IPS-18a (cell line): ENCODE measurements around the gene TCFL5.
A peak's percentile ranks its signal among the peaks of the same experiment; 100 is the strongest.

Source experiments
- H3K27ac ChIP-seq: one replicate; pipeline ENCODE4 v1.5.1; 2013; ENCODE audit warnings: low read length
- H3K27me3 ChIP-seq: one replicate; pipeline ENCODE4 v1.6.1; 2013; ENCODE audit warnings: mild to moderate bottlenecking, low read length; ENCODE audit not compliant: control insufficient read depth, insufficient read depth
- H3K36me3 ChIP-seq: one replicate; pipeline ENCODE4 v1.6.1; 2013; ENCODE audit warnings: low read depth, low read length; ENCODE audit not compliant: control insufficient read depth
- H3K4me1 ChIP-seq: one replicate; pipeline ENCODE4 v1.6.1; 2013; ENCODE audit warnings: low read depth, low read length; ENCODE audit not compliant: control insufficient read depth
- H3K4me3 ChIP-seq: one replicate; pipeline ENCODE4 v1.5.1; 2013; ENCODE audit warnings: low read length
- H3K9ac ChIP-seq: one replicate; pipeline ENCODE4 v1.6.1; 2013; ENCODE audit warnings: mild to moderate bottlenecking, low read length, moderate library complexity
- H3K9me3 ChIP-seq: one replicate; pipeline ENCODE4 v1.6.1; 2013; ENCODE audit warnings: low read depth, low read length; ENCODE audit not compliant: control insufficient read depth

Gene TCFL5

DNA sequence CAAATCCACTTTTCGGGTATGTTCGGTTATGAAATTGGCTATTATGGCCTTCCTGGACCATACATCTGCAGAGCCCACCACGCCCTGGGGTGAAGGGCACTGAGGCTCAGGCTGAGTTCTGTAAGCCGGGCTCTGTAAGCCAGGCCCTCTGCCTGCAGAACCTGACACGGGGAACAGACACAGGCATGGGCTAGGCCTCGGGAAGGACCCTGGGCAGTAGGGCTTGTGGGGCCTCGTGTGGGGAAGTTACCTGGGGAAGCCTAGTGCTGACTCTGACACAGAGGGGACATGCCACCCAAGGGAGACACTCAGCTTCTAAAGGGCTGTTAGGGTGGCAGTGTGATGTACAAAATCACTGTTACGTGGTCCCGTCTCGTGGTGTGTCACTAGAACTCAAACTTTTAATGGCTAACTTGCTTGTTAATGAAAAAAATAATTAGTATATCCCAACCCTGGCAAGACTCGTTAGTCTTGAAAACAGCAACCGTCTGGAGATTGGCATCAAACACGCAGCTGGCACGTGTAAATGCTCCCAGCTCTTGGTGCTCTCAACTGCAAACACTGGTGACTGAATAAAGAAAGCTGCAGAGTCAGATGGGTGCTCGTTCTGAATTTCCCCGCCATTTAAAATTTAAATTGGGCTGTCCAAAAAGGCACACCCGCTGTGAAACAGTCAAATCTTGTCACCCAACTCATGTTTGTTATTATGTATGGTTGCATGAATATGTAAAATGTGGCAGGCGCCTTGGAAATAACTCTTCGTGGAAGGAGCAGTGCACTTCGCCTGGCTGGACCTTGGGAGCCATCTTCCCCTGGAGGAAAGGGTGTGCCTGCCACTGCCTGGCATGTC lies 23.6 kb upstream of the TCFL5 start:
- Histone ChIP-seq H3K9ac (no peak overlapping the region), H3K9me3 (no peaks in the 10 kb centered on the region), H3K4me1 (peaks cover 10% of the 10 kb centered on the region), H3K4me3 (no peak overlapping the region), H3K27ac (no peak overlapping the region), H3K27me3 (no peaks in the 10 kb centered on the region), H3K36me3 (peaks cover 36% of the 10 kb centered on the region)

DNA sequence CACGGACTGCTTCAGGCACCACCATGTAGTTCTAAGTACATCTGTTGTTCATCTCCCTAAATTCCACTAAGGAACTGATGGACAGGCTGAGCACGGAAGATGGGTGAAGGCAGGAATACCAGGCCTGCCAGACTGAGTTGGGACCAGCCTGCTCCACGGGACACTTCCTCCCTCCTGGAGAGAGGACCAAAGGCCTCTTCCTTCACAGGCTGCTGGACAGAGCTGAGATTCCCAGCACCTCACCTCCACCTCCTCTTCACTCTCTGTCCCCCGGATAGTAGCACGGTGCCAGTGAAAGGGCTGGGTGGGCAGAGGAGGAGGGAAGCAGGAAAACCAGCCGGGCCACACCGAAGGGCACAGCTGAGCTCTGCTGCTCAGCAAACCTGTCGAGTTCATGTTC lies 22.9 kb upstream of the TCFL5 start:
- Histone ChIP-seq H3K27me3 (no peaks in the 10 kb centered on the region), H3K9ac (no peak overlapping the region), H3K4me3 (no peak overlapping the region), H3K36me3 (peaks cover 29% of the 10 kb centered on the region), H3K4me1 (peaks cover 10% of the 10 kb centered on the region), H3K9me3 (no peaks in the 10 kb centered on the region), H3K27ac (no peak overlapping the region)

DNA sequence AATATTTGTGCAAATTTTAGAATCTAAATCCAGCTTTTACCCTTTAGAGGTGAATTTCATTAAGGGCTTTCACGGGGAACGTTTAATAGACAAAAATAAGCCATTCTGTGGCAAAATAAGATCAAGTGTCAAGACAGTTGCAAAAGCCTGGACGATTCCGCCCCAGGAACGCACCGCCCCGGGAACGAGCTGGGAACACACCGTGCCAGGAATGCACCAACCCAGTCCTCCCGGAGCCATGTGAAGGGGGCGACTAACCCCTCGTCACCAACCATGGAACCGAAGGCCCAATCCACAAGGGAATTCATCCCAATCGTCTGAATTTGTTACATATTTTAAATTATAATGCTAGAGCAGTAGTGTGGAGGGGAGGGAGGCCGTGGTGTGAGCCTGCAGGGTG lies 20.8 kb upstream of the TCFL5 start:
- H3K27me3 ChIP-seq: peaks cover 10% of the 10 kb centered on the region
- no peaks in the 10 kb centered on the region for H3K9me3 ChIP-seq
- H3K36me3 ChIP-seq: peaks cover 8% of the 10 kb centered on the region
- no peak overlapping the region for H3K4me3 ChIP-seq
- no peak overlapping the region for H3K9ac ChIP-seq
- peaks cover 15% of the 10 kb centered on the region for H3K4me1 ChIP-seq
- no peak overlapping the region for H3K27ac ChIP-seq

DNA sequence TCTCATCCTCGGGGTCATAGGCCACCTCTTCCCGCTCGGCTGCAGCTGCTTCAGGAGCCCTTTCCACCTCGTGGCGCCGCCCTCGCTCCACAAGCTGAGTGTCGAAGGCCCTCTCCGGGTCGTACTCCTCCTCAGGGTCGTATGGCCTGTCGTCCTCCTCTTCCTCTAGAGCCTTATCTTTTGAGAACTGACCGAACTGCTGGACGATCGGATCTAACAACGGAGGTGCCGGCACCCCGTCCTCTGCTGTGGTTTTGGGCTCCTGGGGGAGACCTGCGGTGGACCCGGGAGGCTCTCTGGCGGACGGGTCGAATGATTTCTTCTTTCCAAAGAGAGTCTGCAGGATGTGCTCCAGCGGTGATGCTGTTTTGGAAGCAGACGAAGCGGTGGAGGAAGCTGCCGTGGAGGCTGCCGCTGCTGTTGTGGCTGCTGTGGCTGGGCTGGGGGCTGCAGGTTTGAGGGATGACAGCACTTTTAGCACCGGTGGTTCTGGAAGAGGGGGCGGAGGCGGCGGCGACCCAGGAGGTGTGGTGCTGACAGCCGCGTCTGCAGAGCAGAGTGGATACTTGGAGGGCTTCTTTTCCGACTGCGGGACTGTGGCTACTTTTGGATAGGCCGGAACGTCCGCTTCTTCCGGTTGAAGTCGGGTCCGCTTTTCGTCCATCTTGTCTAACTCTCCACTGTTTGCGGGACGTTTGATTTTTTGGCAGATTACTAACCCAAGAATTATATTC lies 20.2 kb upstream of the TCFL5 start:
- no peak overlapping the region for H3K9ac ChIP-seq
- no peaks in the 10 kb centered on the region for H3K9me3 ChIP-seq
- peaks cover 2% of the 10 kb centered on the region for H3K36me3 ChIP-seq
- no peak overlapping the region for H3K4me3 ChIP-seq
- H3K4me1 ChIP-seq: peaks cover 15% of the 10 kb centered on the region
- H3K27me3 ChIP-seq: peaks cover 10% of the 10 kb centered on the region
- H3K27ac ChIP-seq: no peak overlapping the region

DNA sequence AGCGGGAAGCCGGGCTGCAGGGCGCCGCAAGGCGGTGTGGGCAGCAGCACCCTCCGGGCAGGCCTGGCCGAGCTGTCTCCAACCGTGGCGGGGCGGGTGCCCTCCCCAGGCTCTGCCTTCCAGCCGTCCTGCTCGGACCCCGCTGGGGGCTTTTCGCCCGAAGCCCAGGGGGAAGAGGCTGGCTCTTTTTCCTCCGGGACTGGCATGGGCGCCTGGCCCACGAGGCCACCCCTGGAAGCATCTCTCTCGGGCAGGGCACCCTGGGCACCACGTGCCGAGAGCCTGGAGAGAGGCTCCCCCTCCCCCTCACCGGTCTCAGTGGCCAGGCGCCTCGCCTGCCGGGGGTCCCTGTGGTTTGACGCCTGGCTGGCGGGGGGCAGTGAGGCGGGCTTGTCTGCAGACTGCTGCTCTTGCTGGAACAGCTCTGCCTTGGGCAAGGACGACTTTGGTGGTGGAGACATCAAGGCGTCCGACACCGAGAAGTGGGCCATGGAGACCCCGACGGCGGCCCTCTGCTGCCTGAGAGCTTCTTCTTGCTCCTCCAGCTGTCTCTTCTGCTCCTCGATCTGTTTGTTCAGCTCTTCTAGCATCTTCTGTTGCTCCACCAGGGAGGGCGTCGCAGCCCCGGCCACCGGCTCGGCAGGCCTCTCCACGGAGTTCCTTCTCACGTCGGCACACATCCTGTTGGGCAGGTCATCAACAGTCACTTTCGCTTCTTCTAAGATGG lies 19.5 kb upstream of the TCFL5 start:
- Histone ChIP-seq H3K36me3 (no peaks in the 10 kb centered on the region), H3K27ac (no peak overlapping the region), H3K4me1 (peaks cover 15% of the 10 kb centered on the region), H3K4me3 (no peak overlapping the region), H3K27me3 (peaks cover 10% of the 10 kb centered on the region), H3K9me3 (no peaks in the 10 kb centered on the region), H3K9ac (no peak overlapping the region)

DNA sequence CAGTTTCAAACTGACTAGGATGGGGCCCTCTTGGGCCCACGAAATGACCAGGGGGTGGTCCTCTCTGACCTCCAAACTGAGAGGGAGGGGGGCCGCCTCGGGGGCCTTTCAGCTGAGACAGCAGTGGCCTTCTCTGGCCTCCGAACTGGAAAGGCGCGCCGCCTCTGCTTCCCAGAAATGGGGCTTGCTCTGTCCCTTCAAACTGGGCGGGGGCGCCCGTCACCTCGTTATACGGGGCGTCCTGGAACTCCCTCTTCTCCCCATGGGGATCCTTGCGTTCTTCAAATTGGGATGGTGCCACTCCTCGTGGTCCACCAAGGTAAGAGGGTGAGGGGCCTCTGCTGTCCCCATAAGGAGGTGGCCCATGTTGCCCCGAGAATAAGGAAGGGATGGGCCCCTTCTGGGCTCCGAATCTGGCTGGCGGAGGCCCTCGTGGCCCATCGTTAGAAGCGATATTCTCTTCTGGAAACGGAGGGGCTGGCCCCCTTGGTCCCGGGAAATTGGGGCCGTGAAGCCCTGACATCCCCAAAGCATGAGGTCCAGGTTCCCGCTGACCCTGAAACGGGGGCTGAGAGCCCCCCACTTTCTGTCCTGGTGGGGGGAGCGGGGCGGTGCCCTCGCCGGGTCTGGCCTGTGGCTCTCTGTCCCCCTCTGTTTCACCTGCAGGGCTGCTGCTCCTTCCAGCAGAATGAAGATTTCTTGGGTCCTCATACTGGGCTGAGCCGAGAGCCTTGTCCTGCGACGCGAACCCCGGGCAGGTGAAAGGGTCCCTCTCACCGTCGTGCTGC lies 18.7 kb upstream of the TCFL5 start:
- Histone ChIP-seq H3K4me3 (no peak overlapping the region), H3K4me1 (peaks cover 15% of the 10 kb centered on the region), H3K27ac (no peak overlapping the region), H3K27me3 (peaks cover 10% of the 10 kb centered on the region), H3K36me3 (no peaks in the 10 kb centered on the region), H3K9ac (no peak overlapping the region), H3K9me3 (no peaks in the 10 kb centered on the region)

DNA sequence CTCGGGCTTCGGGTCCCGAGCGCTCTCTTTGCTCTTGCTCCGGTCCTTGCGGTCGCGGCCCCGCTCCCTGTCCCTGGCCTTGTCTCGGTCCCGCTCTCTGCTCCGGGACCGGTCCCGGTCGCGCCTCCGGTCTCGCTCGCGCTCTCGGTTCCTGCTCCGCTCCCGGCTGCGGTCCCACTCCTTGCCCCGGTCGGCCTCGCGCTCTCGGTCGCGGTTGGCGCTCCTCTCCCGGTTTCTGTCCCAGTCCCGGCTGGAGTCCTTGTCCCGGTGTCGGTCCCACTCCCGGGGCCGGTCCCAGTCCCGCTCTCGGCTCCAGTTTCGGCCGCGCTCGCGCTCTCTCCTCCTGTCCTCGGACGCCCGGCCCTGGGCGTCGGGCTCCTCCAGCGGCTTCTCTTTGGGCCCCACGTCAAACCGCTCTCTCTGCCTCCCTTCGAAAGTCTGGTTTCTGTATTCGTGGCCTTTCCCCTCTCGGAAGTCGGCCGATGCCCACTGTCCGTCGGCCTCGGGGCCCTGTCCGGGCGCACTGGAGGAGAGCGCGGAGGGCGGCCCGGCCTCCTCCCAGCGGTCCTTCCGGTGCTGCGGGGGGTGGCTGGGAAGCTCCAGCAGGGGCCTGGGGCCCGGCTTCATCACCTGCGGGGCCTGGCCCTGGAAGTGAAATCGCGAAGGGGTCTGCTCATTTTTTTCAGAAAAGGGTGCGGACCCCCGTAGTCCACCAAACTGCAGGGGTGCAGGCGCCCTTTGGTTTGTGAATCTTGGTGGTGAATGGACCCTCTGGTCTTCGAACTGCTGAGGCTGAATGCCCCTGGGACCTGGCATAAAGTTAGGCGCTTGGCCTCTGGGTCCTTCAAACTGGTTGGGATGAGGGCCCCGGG lies 17.9 kb upstream of the TCFL5 start:
- Histone ChIP-seq H3K27ac (no peak overlapping the region), H3K4me1 (peaks cover 9% of the 10 kb centered on the region), H3K36me3 (no peaks in the 10 kb centered on the region), H3K9ac (no peak overlapping the region), H3K4me3 (peak overlapping the region; percentile 33), H3K27me3 (peaks cover 10% of the 10 kb centered on the region), H3K9me3 (no peaks in the 10 kb centered on the region)

DNA sequence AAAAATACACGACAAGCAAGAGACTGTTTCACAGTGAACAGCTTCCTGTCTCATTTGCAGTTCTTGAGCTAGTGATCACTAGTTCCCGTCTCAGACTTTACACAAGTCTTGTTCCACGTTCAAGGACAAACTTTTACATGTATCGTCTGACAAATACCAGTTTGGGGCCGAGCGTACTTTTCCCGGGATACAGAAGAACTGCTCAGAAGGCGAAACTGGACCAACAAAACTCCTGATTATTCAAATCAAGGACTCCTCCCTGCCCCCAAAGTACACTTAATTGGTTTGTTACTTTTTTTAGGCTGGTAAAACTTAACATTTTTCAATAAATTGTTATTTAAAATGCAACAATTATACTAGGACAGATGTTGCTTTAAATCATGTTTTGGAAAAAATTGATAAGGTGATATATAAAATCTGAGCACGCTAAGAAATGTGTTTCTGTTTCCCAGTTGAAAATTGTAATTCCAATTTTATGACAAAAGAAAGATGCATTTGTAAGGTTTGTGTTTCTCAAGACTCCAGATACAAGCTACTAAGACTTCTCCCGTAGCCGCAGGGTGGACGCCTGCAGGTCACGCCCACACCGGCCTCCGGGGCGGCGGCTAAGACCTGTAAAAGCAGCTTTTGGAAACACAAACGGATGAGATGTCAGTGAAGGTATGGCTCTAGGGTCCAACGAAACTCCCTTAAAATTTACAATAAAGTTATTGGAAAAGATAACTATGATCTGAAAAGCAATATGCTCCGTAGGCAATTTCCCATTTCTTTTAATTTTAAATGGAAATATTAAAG lies 16.8 kb upstream of the TCFL5 start:
- no peaks in the 10 kb centered on the region for H3K36me3 ChIP-seq
- no peak overlapping the region for H3K4me3 ChIP-seq
- peaks cover 10% of the 10 kb centered on the region for H3K27me3 ChIP-seq
- no peak overlapping the region for H3K9ac ChIP-seq
- H3K4me1 ChIP-seq: peaks cover 5% of the 10 kb centered on the region
- H3K9me3 ChIP-seq: no peaks in the 10 kb centered on the region
- no peak overlapping the region for H3K27ac ChIP-seq

DNA sequence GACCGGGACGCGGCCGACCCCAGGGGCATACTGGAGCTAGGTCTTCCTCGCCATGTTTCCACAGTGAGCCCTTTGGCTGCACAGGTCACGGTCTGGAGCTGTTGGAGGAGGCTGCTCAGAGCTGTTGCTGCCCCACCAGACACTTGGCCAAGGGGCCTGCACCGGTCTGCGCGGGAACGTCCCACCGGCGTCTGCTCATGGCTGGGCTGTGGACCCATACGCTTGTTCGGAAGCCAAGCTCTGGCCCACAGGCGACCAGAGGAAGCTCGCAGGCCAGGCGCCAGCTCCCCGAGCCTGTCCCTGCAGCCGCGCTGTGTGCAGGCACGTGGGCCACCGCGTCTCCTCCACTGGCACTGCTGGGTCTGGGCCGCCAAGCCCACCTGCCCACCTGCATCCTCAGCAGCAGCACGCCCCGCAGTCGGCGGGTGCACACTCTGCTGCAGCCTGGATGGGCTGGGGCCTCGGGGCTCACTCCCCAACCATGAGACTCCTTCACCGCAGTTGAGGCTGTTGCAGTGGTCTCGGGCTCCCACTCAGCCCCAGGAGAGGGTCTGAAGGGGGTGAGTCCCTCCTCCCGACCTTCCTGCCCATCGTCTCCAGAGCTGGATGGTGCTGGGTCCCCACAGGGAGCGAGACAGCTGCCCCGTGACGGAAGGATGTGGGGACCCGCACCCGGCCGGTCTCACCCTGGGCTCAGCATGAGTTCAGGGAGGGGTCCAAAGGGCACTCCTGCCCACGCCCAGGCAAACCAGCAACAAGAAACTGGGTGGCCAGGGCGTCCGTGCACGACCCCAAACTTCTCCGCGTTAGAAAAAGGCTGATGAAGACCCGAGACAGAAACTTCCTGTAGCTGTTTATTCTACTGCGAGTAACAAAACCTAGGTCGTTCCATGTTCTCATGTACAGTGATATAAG lies 15.5 kb upstream of the TCFL5 start:
- peaks cover 5% of the 10 kb centered on the region for H3K4me1 ChIP-seq
- H3K9me3 ChIP-seq: no peaks in the 10 kb centered on the region
- no peak overlapping the region for H3K9ac ChIP-seq

More for the DNA sequence above, 15.5 kb upstream of the TCFL5 start:
- no peak overlapping the region for H3K27ac ChIP-seq
- no peaks in the 10 kb centered on the region for H3K36me3 ChIP-seq
- H3K27me3 ChIP-seq: peaks cover 10% of the 10 kb centered on the region
- no peak overlapping the region for H3K4me3 ChIP-seq
